Cerebellar nuclear complex (tissue), 1 donor: ENCODE results near the gene TMUB1.

Experiments
- DNase-seq, 2 experiments: peaks; one replicate each; lab custom pipeline; 2025; lab: John Stamatoyannopoulos, UW

TMUB1 gene

DNA sequence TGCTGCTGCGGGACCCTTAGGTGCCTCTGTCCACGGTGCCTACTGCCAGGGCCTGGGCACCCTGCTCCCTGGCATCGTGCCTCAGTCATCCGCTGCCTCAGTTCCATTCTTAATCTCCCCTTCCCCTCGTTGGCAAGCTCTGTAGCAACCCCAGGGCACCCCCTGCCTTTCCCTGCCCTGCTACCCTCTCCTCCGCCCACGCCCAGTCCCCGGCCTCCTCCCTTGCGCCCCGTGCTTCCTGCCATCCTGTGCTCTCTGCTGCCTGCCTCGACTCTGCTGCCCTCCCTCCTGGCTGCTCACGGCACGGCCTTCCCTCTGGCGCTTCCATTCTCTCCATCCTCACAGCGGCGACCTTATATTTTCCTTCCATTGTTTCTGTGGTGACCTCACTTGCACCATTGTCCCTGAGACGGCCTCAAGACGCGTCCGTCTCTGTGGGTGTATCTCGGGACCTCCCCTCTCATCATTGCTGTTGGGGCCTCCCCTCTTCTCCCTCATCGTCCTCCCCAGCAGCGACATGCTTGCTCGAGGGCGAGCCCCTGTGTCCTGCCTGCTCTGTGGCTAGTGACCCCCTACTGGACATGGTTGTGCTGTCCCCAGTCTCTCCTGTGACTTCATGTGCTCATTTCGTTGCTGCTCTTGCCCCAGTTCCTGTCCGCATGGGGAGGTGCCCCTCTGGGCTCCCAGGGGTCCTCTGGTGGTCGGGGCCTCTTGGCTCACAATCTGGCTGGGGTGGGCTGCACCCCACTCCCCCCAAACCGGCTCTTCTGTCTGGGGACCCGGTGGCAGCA lies 38.3 kb upstream of the TMUB1 start:
- DNase-seq, result no peak

GRCh38 chr7:151120896-151121295 lies 37.6 kb upstream of the TMUB1 start:
- no peak for DNase-seq

DNA sequence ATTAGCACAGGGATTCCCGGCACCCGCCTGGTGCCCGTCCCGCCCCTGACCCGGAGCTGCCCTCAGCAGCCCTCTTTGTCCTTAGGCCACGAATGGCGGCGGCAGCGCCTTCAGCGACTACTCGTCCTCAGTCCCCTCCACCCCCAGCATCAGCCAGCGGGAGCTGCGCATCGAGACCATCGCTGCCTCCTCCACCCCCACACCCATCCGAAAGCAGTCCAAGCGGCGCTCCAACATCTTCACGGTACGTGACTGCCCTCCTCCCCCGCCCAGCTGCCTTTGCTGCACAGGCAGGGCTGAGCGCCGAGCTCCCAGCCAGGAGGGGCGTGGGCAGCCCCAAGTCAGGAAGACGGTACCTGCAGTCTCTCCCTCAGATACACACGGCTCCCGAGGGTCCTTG lies 36.6 kb upstream of the TMUB1 start:
- DNase-seq, result no peak

GRCh38 chr7:151119055-151119415 lies 35.7 kb upstream of the TMUB1 start:
- DNase-seq, result no peak

DNA sequence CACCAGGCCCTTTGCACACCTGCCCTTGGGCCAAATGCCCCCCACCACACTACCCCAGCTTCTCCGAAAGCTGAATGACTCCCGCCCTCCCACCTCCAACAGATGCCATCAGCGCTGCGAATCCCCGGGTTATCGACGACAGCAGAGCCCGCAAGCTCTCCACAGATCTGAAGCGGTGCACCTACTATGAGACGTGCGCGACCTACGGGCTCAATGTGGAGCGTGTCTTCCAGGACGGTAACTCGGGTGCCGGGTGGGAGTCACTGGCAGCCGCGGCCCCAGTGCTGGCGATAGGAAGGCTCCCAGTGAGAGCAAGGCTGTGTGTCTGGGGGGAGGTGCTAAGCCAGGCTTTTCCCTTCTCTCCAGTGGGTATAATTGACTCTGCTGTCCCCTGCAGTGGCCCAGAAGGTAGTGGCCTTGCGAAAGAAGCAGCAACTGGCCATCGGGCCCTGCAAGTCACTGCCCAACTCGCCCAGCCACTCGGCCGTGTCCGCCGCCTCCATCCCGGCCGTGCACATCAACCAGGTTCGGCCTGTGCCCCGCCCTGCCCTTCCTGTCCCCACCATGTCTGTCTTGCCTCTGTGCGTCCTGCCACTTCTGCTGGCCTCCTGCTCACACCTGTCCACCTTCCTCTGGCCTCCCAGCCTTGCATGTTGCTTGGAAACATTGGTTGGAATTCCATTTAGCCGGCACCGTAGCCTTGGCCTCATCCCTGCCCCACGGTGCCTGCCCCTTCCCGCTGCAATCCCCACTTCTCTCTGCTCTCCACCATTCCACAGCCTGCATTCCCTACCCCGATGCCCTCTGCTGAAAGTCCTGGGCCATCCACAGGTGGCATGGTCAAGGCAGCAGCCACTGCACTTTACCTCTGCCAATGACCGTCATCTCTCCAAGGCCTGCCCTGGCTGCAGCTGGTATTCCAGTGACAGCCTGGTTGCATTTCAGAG lies 35.1 kb upstream of the TMUB1 start:
- DNase-seq, result no peak

DNA sequence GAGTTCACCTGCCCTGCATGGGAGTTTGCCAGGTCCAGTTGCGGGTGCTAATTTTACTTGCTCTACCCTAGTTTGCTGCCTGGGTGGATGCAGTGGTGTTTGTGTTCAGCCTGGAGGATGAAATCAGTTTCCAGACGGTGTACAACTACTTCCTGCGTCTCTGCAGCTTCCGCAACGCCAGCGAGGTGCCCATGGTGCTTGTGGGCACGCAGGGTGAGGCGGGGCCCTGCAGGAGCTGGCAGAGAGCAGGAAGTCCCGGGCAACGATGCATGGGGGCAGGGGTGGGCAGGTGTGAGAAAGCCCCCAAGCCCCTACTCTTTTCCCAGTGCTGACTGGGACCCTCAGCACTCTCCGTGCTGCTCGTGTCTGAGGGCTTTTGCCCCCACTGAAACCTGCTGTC lies 34.3 kb upstream of the TMUB1 start:
- no peak for DNase-seq

- DNase-seq, result no peak
Measured at GRCh38 chr7:151116603-151117440, 33.5 kb upstream of the TMUB1 start.

GRCh38 chr7:151115836-151116418 lies 32.6 kb upstream of the TMUB1 start:
- DNase-seq, result no peak

DNA sequence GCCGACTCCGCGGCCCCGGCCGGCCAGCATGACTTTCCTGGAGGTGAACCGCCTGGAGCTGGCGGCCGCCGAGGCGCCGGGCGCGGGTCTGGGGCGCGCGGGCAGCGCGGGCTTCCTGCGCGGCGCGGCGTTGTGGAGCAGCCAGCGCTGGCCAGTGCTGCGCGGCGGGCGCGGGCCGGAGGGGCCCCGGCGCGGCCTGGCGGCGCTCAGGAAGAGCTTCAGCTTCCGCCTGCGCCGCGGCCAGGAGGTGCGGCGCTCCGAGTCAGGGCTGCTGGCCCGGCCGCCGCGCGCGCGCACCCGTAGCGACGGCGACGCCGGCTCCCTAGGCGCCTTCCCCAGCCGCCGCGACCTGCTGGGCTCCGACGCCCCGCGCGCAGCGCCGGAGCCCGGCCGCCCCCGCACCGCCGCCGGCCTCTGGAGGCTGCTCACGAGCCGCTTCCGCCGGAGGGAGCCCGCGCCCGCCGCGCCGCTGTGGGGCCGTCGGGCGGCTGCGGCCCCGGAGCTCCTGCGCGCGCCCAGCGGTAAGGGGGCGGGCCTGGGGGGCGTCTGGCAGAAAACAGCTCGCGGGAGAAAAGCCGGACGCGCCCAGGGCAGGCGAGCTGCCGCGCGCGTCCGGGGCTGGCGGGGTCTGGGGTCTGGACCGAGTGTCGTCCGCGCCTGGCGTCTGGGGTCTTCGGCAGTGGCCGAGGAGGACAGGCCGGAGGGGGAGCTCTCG lies 32.0 kb upstream of the TMUB1 start:
- DNase-seq, result no peak

GRCh38 chr7:151114151-151115090 lies 31.1 kb upstream of the TMUB1 start:
- no peak for DNase-seq

GRCh38 chr7:151113344-151114150 lies 30.3 kb upstream of the TMUB1 start:
- DNase-seq, result no peak

DNA sequence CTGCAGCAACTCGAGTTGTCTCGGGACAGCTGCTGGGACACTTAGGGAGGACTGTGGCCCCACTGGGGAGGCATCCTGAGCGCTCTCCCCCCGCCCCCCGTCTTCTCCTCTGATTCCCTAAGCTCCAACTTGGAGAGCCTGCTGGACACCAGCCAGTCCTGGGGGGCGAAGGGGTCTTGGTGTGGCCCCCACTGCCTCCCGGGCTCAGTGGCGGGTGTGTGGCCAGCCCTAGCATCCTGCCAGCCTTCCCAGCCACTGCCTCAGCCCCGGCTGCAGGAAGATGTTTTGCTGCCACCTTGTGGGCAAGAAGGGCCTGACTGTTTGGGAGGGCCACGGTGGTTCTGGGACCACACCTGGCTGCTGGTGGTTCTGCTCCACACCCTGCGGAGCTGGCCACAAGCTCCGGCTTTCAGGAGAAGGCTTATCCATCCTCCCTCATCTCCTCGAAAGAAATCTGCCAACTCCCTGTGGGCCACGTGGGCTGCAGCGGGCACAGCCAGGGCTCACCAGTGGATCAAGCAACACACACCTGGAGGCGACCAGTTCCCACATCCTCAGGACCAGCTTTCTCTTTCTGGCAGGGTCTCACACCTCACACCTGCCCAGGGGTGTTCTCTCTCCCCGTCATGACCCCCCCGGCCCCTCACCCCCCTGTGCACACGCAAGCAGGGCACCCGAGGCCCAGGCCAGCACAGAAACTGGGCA lies 27.8 kb upstream of the TMUB1 start:
- DNase-seq, result peak in 1 of 2 experiments; percentile 56

- no peak for DNase-seq
Measured at GRCh38 chr7:151110236-151110940, 27.1 kb upstream of the TMUB1 start.

DNA sequence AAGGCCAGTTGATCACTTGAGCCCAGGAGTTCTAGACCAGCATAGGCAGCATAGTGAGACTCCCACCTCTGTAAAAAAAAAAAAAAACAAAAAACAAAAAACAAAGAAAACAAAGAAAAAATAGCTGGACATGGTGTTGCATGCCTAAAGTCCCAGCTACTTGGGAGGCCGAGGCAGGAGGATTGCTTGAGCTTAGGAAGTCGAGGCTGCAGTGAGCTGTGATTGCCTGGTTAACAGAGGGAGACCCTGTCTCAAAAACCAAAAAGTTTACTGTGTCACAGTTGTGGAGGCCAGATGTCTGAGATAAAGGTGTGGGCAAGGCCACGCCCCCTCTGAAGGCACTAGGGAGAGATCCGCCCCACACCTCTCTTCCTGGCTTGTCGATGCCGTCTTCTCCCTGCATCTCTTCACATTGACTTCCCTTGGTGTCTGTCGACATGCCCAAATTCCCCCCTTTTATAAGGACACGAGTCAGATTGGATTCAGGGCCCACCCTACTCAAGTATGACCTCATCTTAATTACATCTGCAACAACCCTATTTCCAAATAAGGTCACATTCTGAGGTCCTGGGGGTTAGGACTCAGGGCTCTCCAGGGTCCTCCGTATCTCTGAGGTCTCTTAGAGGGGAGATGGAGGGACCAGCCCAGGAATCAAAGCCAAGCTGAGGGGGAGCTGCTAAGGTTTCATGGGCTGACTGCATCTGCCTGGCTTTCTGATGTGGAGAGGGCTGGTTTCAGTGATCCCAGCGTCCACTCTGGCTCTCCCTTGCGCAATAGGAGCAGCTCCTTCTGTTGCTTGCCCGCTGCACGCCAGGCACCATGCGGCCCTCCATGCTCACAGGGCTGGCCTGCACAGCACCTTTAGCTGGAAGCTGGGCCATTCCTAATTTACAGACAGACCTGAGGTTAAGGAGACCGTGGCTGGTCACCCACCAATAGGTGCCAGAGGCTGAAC lies 26.1 kb upstream of the TMUB1 start:
- no peak for DNase-seq

- DNase-seq, result no peak
Measured at GRCh38 chr7:151107882-151108281, 24.6 kb upstream of the TMUB1 start.

DNA sequence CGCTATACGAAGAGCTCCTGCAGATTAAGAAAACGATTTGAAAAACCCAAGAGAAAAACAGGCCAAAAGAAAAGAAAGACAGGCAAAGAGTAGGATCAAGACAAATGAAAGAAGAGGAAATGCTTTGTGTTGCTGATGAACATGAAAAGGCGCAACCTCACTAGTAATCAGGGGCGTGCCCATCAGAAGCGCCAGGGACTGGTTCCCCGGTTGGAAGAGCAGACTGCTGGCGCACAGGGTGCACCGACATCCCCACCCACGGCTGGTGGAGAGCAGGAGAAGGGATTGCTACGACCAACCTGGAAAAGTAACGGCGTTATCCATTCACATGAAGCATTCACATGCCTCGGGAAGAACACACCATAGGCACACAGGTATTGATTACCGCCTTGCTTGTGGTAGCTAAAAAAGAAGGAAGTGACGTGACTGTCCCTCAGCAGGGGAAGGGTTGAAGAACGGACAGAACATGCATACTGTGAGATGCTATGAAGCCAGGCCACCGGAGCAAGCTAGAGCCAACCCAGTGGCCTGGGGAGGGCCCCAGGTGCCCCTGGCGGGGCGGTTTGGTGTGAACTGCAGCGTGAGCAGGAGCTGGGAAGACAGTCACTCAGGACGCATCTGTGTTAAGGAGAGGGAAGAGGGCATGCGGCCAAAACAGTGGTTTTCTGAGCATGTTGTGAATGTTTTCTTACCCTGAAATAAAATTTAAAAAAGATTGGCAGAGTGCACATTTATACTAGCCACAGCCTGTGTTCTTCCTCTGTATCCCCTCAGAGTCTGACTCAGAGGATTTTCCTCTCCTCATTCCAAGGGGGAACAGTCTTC lies 21.3 kb upstream of the TMUB1 start:
- no peak for DNase-seq
